ENCODE data around the gene FUT7. TPM values are rescaled to one million over a fixed set of nuclear protein-coding genes. Genes with fewer than 3 reads are reported as not detected.

The FUT7 gene
- polyA plus RNA-seq, 12 donors: 0.05 to 0.45 (median 0.08) TPM; not detected in 9

GRCh38 chr9:136985853-136986252, 46.0 kb downstream of the FUT7 start:
- DNase-seq: no peak

- DNase-seq: no peak
Measured at GRCh38 chr9:136985027-136985602, 46.8 kb downstream of the FUT7 start.

GRCh38 chr9:136984464-136985026, 47.3 kb downstream of the FUT7 start:
- DNase-seq: no peak

GRCh38 chr9:136983656-136984314, 48.1 kb downstream of the FUT7 start:
- DNase-seq: no peak

- no peak for DNase-seq
Measured at GRCh38 chr9:136983167-136983566, 48.7 kb downstream of the FUT7 start.

- no peak for DNase-seq
Measured at GRCh38 chr9:136982232-136983051, 49.4 kb downstream of the FUT7 start, which contains the start of gene LCNL1. TSS of gene LCNL1 (plus strand) at chr9:136982993. CDS start at chr9:136983587, 594 bp downstream.

- no peak for DNase-seq
Measured at GRCh38 chr9:136981588-136982231, 50.2 kb downstream of the FUT7 start.

GRCh38 chr9:136980669-136981478, 51.0 kb downstream of the FUT7 start:
- DNase-seq: no peak

Other genes starting within 250 kb of the FUT7 start
- 100 to 1,000 TPM in 1 of 12 donors, 10 to 100 TPM in 10, not detected in 1; 26.7 to 128 (median 30.8) TPM for gene TMEM141, start 240.7 kb downstream of the FUT7 start, polyA plus RNA-seq (ENCODE audit: insufficient read length in 12 of 12)
- gene CCDC183, start 235.8 kb downstream of the FUT7 start, polyA plus RNA-seq (ENCODE audit: insufficient read length in 12 of 12): 1 to 10 TPM in 9 of 12 donors, under 1 TPM in 1, not detected in 2; 0.71 to 3.7 (median 2.7) TPM
- gene RABL6, start 224.1 kb downstream of the FUT7 start, polyA plus RNA-seq (ENCODE audit: insufficient read length in 12 of 12): 10 to 100 TPM in 11 of 12 donors, not detected in 1; 40.9 to 81.7 (median 48.7) TPM
- gene AJM1, start 189.6 kb downstream of the FUT7 start, polyA plus RNA-seq (ENCODE audit: insufficient read length in 12 of 12): 1 to 10 TPM in 10 of 12 donors, under 1 TPM in 1, not detected in 1; 0.93 to 7.0 (median 1.5) TPM
- gene PHPT1, start 182.7 kb downstream of the FUT7 start, polyA plus RNA-seq (ENCODE audit: insufficient read length in 12 of 12): 100 to 1,000 TPM in 2 of 12 donors, 10 to 100 TPM in 9, not detected in 1; 60.3 to 100 (median 73.7) TPM
- gene MAMDC4, start 179.7 kb downstream of the FUT7 start, polyA plus RNA-seq (ENCODE audit: insufficient read length in 12 of 12): 100 to 1,000 TPM in 1 of 12 donors, 1 to 10 TPM in 10, not detected in 1; 2.7 to 131 (median 3.9) TPM
- 100 to 1,000 TPM in 11 of 12 donors, not detected in 1; 262 to 391 (median 299) TPM for gene EDF1, start 165.8 kb downstream of the FUT7 start, polyA plus RNA-seq (ENCODE audit: insufficient read length in 12 of 12)
- gene TRAF2, start 145.6 kb downstream of the FUT7 start, polyA plus RNA-seq (ENCODE audit: insufficient read length in 12 of 12): 10 to 100 TPM in 5 of 12 donors, 1 to 10 TPM in 6, not detected in 1; 7.1 to 15.5 (median 9.1) TPM
- 10 to 100 TPM in 11 of 12 donors, not detected in 1; 26.2 to 46.7 (median 30.6) TPM for gene FBXW5, start 87.3 kb downstream of the FUT7 start, polyA plus RNA-seq (ENCODE audit: insufficient read length in 12 of 12)
- gene C8G, start 86.8 kb downstream of the FUT7 start, polyA plus RNA-seq (ENCODE audit: insufficient read length in 12 of 12): 1 to 10 TPM in 1 of 12 donors, under 1 TPM in 7, not detected in 4; 0.27 to 1.2 (median 0.48) TPM
- gene LCN12, start 79.8 kb downstream of the FUT7 start, polyA plus RNA-seq (ENCODE audit: insufficient read length in 12 of 12): 1 to 10 TPM in 5 of 12 donors, under 1 TPM in 4, not detected in 3; 0.23 to 1.4 (median 1.1) TPM
- 10 to 100 TPM in 6 of 12 donors, 1 to 10 TPM in 4, not detected in 2; 5.3 to 30.3 (median 13.6) TPM for gene PTGDS, start 54.6 kb downstream of the FUT7 start, polyA plus RNA-seq (ENCODE audit: insufficient read length in 12 of 12)
- under 1 TPM in 10 of 12 donors, not detected in 2; 0.19 to 0.74 (median 0.54) TPM for gene LCNL1, start 49.1 kb downstream of the FUT7 start, polyA plus RNA-seq (ENCODE audit: insufficient read length in 12 of 12)
- 10 to 100 TPM in 11 of 12 donors, not detected in 1; 15.5 to 51.6 (median 19.6) TPM for gene PAXX, start 39.7 kb downstream of the FUT7 start, polyA plus RNA-seq (ENCODE audit: insufficient read length in 12 of 12)
- gene CLIC3, start 35.5 kb downstream of the FUT7 start, polyA plus RNA-seq (ENCODE audit: insufficient read length in 12 of 12): 10 to 100 TPM in 1 of 12 donors, 1 to 10 TPM in 2, under 1 TPM in 6, not detected in 3; 0.23 to 26.6 (median 0.49) TPM
- gene ABCA2, start 3.9 kb downstream of the FUT7 start, polyA plus RNA-seq (ENCODE audit: insufficient read length in 12 of 12): 10 to 100 TPM in 11 of 12 donors, not detected in 1; 10.1 to 28.9 (median 13.0) TPM
- gene NPDC1, start 14.1 kb upstream of the FUT7 start, polyA plus RNA-seq (ENCODE audit: insufficient read length in 12 of 12): 10 to 100 TPM in 11 of 12 donors, not detected in 1; 26.6 to 48.0 (median 30.3) TPM
- gene ENTPD2, start 22.0 kb upstream of the FUT7 start, polyA plus RNA-seq (ENCODE audit: insufficient read length in 12 of 12): 10 to 100 TPM in 7 of 12 donors, 1 to 10 TPM in 4, not detected in 1; 8.6 to 21.8 (median 12.8) TPM
- 1 to 10 TPM in 11 of 12 donors, not detected in 1; 2.0 to 8.0 (median 3.3) TPM for gene SAPCD2, start 38.5 kb upstream of the FUT7 start, polyA plus RNA-seq (ENCODE audit: insufficient read length in 12 of 12)
- gene UAP1L1, start 45.4 kb upstream of the FUT7 start, polyA plus RNA-seq (ENCODE audit: insufficient read length in 12 of 12): 1 to 10 TPM in 10 of 12 donors, not detected in 2; 1.4 to 3.8 (median 1.8) TPM
- gene MAN1B1, start 54.9 kb upstream of the FUT7 start, polyA plus RNA-seq (ENCODE audit: insufficient read length in 12 of 12): 10 to 100 TPM in 11 of 12 donors, not detected in 1; 34.2 to 65.1 (median 37.7) TPM
- gene DPP7, start 82.6 kb upstream of the FUT7 start, polyA plus RNA-seq (ENCODE audit: insufficient read length in 12 of 12): 10 to 100 TPM in 11 of 12 donors, not detected in 1; 16.7 to 86.0 (median 23.7) TPM
- under 1 TPM in 4 of 12 donors, not detected in 8; 0.09 to 0.84 (median 0.14) TPM for gene GRIN1, start 107.1 kb upstream of the FUT7 start, polyA plus RNA-seq (ENCODE audit: insufficient read length in 12 of 12)
- not detected for gene LRRC26, start 138.0 kb upstream of the FUT7 start, polyA plus RNA-seq (ENCODE audit: insufficient read length in 12 of 12)
- gene TMEM210, start 140.0 kb upstream of the FUT7 start, polyA plus RNA-seq (ENCODE audit: insufficient read length in 12 of 12): not detected
- gene ANAPC2, start 156.5 kb upstream of the FUT7 start, polyA plus RNA-seq (ENCODE audit: insufficient read length in 12 of 12): 10 to 100 TPM in 11 of 12 donors, not detected in 1; 21.1 to 36.5 (median 30.4) TPM
- gene SSNA1, start 156.6 kb upstream of the FUT7 start, polyA plus RNA-seq (ENCODE audit: insufficient read length in 12 of 12): 10 to 100 TPM in 11 of 12 donors, not detected in 1; 36.2 to 86.3 (median 45.8) TPM
- gene TPRN, start 168.7 kb upstream of the FUT7 start, polyA plus RNA-seq (ENCODE audit: insufficient read length in 12 of 12): 10 to 100 TPM in 2 of 12 donors, 1 to 10 TPM in 9, not detected in 1; 4.2 to 10.4 (median 7.9) TPM
- 10 to 100 TPM in 11 of 12 donors, not detected in 1; 20.7 to 39.2 (median 31.1) TPM for gene TMEM203, start 173.6 kb upstream of the FUT7 start, polyA plus RNA-seq (ENCODE audit: insufficient read length in 12 of 12)
- 10 to 100 TPM in 2 of 12 donors, 1 to 10 TPM in 9, not detected in 1; 4.9 to 13.3 (median 6.9) TPM for gene NDOR1, start 173.6 kb upstream of the FUT7 start, polyA plus RNA-seq (ENCODE audit: insufficient read length in 12 of 12)
- gene RNF208, start 190.2 kb upstream of the FUT7 start, polyA plus RNA-seq (ENCODE audit: insufficient read length in 12 of 12): 1 to 10 TPM in 10 of 12 donors, not detected in 2; 1.7 to 7.1 (median 2.3) TPM
- 1 to 10 TPM in 9 of 12 donors, under 1 TPM in 1, not detected in 2; 0.91 to 3.2 (median 2.1) TPM for gene CYSRT1, start 193.1 kb upstream of the FUT7 start, polyA plus RNA-seq (ENCODE audit: insufficient read length in 12 of 12)
- gene RNF224, start 195.4 kb upstream of the FUT7 start, polyA plus RNA-seq (ENCODE audit: insufficient read length in 12 of 12): 1 to 10 TPM in 7 of 12 donors, under 1 TPM in 3, not detected in 2; 0.66 to 2.9 (median 1.3) TPM
- gene SLC34A3, start 198.8 kb upstream of the FUT7 start, polyA plus RNA-seq (ENCODE audit: insufficient read length in 12 of 12): 1 to 10 TPM in 6 of 12 donors, under 1 TPM in 4, not detected in 2; 0.43 to 1.6 (median 1.0) TPM
- 100 to 1,000 TPM in 11 of 12 donors, not detected in 1; 121 to 306 (median 157) TPM for gene TUBB4B, start 209.2 kb upstream of the FUT7 start, polyA plus RNA-seq (ENCODE audit: insufficient read length in 12 of 12)
- under 1 TPM in 6 of 12 donors, not detected in 6; 0.24 to 0.54 (median 0.30) TPM for gene STPG3, start 219.2 kb upstream of the FUT7 start, polyA plus RNA-seq (ENCODE audit: insufficient read length in 12 of 12)
- 10 to 100 TPM in 11 of 12 donors, not detected in 1; 31.1 to 52.0 (median 39.2) TPM for gene NELFB, start 223.2 kb upstream of the FUT7 start, polyA plus RNA-seq (ENCODE audit: insufficient read length in 12 of 12)
- gene TOR4A, start 245.6 kb upstream of the FUT7 start, polyA plus RNA-seq (ENCODE audit: insufficient read length in 12 of 12): 10 to 100 TPM in 1 of 12 donors, 1 to 10 TPM in 10, not detected in 1; 3.5 to 14.8 (median 4.4) TPM